Frontal cortex (tissue), 4 donors: ENCODE measurements around the gene CCDC82. TPM values are rescaled to one million over a fixed set of nuclear protein-coding genes. Genes with fewer than 3 reads are reported as not detected.
"Not testable (repeated sequence)": the region's sequence is repeated elsewhere in the genome, so short reads cannot be mapped to it uniquely, and the experiment has no call there.

Source experiments
- DNase-seq, 2 donors: peaks; one replicate each; pipeline ENCODE4 v3.0.0; 2012; ENCODE audit warnings: low spot score in 2 of 2
- FAIRE-seq: peaks from 2 replicates; lab custom pipeline; 2012; peaks lifted over from hg19 to GRCh38; lab: Jason Lieb, UNC
- total RNA-seq: library from RNA; depleted of rRNA; stranded (reverse); fragments of >200 nt; gene quantifications from one replicate; pipeline ENCODE4 v1.2.3, GENCODE V29; 2014
- donor health status: control.
- donor health status: control.
- donor health status: control.

The CCDC82 gene
- 50.5 TPM for total RNA-seq

- FAIRE-seq (no peak), DNase-seq (peak; percentile 78 to 92)
These were observed at the start of gene CCDC82, which contains the start of gene JRKL for GRCh38 chr11:96389720-96390487. Gene CCDC82, minus strand, starts transcription at chr11:96389912. Its CDS starts 5,165 bp downstream, at chr11:96384747. Gene JRKL, plus strand, starts transcription at chr11:96390013. Its CDS starts 637 bp downstream, at chr11:96390650.

- FAIRE-seq, DNase-seq: not testable (repeated sequence)
These were observed 42.9 kb upstream of the CCDC82 start for GRCh38 chr11:96432654-96433053.

- DNase-seq (no peak), FAIRE-seq (no peak)
These were observed 41.0 kb upstream of the CCDC82 start for GRCh38 chr11:96430668-96431067.

- no peak for FAIRE-seq
These were observed 35.0 kb upstream of the CCDC82 start for GRCh38 chr11:96424693-96425092.

GRCh38 chr11:96413408-96413807 lies 23.7 kb upstream of the CCDC82 start:
- FAIRE-seq (no peak), DNase-seq (no peak)

More at GRCh38 chr11:96424693-96425092, 35.0 kb upstream of the CCDC82 start:
- DNase-seq: no peak

GRCh38 chr11:96412761-96413381 lies 23.2 kb upstream of the CCDC82 start:
- no peak for FAIRE-seq
- no peak for DNase-seq

- FAIRE-seq, DNase-seq: not testable (repeated sequence)
These were observed 21.7 kb upstream of the CCDC82 start for GRCh38 chr11:96411412-96411811.

GRCh38 chr11:96400697-96401096 lies 11.0 kb upstream of the CCDC82 start:
- no peak for FAIRE-seq
- no peak for DNase-seq

- no peak for FAIRE-seq
These were observed 8.2 kb upstream of the CCDC82 start for GRCh38 chr11:96397863-96398262.

GRCh38 chr11:96396637-96397036 lies 6.9 kb upstream of the CCDC82 start:
- FAIRE-seq: no peak

More at GRCh38 chr11:96397863-96398262, 8.2 kb upstream of the CCDC82 start:
- DNase-seq: no peak

GRCh38 chr11:96394773-96395172 lies 5.1 kb upstream of the CCDC82 start:
- DNase-seq (no peak), FAIRE-seq (no peak)

More at GRCh38 chr11:96396637-96397036, 6.9 kb upstream of the CCDC82 start:
- DNase-seq: no peak

- peak; percentile 82 for FAIRE-seq
- DNase-seq: peak in 1 of 2 donors; percentile 16
These were observed 4.1 kb upstream of the CCDC82 start for GRCh38 chr11:96393753-96394348.

- no peak for FAIRE-seq
- DNase-seq: no peak
These were observed 2.1 kb upstream of the CCDC82 start for GRCh38 chr11:96391698-96392307.

GRCh38 chr11:96390488-96390792 lies 728 bp upstream of the CCDC82 start:
- no peak for DNase-seq

GRCh38 chr11:96388891-96389719 lies 607 bp downstream of the CCDC82 start:
- FAIRE-seq: no peak
- DNase-seq: peak in 1 of 2 donors; percentile 13

More at GRCh38 chr11:96390488-96390792, 728 bp upstream of the CCDC82 start:
- no peak for FAIRE-seq

GRCh38 chr11:96385187-96385586 lies 4.5 kb downstream of the CCDC82 start:
- DNase-seq (no peak), FAIRE-seq (no peak)

GRCh38 chr11:96384156-96384555 lies 5.6 kb downstream of the CCDC82 start:
- FAIRE-seq (no peak), DNase-seq (no peak)

- DNase-seq (no peak), FAIRE-seq (no peak)
These were observed 12.9 kb downstream of the CCDC82 start for GRCh38 chr11:96376796-96377195.

GRCh38 chr11:96373826-96374225 lies 15.9 kb downstream of the CCDC82 start:
- no peak for DNase-seq
- no peak for FAIRE-seq

GRCh38 chr11:96367342-96367741 lies 22.4 kb downstream of the CCDC82 start:
- FAIRE-seq: no peak
- DNase-seq: no peak
